ENCODE data around the gene OAT.

The OAT gene

DNA sequence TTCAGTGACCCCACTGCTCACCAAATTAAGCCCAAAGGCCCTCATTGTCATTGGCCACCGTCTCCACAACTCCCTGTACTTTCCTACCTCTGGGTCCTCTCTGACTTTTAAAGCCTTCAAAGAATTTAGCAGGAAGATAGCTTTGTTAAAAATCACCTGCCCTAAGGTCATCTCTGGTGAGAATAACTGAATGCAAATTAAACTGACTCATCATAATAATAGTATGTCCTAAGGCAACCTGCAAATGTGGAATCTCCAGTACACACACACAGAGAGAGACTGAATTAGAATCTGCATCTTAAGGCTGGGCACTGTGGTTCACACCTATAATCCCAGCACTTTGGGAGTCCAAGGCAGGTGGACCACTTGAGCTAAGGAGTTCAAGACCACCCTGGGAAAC lies 24.1 kb downstream of the OAT start:
- DNase-seq = no peak

GRCh38 chr10:124392626-124393342 lies 25.9 kb downstream of the OAT start:
- no peak for DNase-seq

- DNase-seq = no peak
These were observed 28.1 kb downstream of the OAT start for GRCh38 chr10:124390471-124391187.

- no peak for DNase-seq
These were observed 28.9 kb downstream of the OAT start for GRCh38 chr10:124389613-124390361.

- DNase-seq = peak; percentile 8
These were observed 29.7 kb downstream of the OAT start for GRCh38 chr10:124388823-124389612.

DNA sequence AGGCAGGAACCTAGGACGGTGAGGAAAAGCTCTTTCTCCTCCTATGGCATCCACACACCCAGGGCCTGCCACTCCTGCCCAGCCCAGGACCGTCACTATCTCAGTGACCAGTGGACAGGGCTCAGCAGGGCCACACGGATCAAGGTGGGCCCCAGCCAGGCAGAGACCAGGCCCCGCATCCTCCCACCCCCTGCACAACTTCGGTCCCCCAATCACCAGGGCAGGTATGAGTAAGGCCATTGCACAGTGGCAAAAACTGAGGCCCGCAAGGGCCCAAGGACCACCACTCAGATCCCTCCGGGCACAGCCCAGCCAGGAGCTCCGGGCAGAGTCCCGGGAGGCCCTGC lies 30.3 kb downstream of the OAT start:
- DNase-seq = no peak

- no peak for DNase-seq
These were observed 31.4 kb downstream of the OAT start for GRCh38 chr10:124387078-124387874.

GRCh38 chr10:124386186-124387077 lies 32.3 kb downstream of the OAT start:
- no peak for DNase-seq

- no peak for DNase-seq
These were observed 33.0 kb downstream of the OAT start for GRCh38 chr10:124385627-124386185.

DNA sequence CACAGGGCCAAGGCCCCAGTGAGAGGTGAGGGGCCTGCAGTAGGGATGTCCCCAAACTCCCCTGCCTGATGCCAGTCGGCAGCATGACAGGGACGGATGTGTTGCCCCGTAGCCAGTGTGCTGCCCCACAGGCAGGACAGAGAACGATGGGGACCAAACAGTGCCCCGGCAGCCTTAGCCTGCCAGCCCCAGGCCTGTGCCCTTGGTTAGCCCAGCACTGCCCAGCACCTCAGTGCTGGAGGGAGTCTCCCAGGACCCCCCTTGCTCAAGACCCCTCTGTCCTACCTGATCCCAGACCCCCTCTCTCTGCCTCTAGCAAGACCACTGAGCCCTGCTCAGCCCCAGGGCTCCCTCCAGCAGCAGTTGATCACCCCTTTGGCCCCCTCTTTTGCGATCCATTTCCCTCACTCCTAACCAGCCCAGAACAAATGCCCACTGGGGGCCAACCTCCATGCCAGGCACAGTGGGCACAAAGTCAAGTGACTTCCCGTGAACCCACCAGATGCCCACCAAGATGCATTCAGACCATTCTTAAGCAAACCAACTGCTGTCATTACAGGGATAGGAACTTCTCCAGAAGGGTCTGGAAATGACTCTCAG lies 34.0 kb downstream of the OAT start:
- DNase-seq = no peak

GRCh38 chr10:124384172-124384571 lies 34.6 kb downstream of the OAT start:
- DNase-seq = no peak

DNA sequence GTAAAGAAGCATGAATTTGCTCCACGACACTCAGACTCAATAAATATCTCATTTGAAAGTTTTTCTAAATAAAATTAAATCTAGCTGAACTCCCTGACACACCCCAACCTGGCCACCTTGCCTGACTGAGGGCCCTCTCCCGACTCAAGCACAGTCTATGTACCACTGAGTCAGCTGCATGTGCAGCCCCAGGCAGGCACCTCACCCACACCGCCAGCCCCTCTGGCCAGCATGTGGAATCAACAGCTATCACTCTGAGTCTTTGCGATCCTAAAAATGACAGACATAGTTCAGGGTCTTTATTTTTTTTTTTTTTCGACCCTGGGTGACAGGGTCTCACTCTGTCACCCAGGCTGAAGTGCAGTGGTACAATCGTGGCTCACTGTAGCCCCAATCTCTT lies 35.2 kb downstream of the OAT start:
- no peak for DNase-seq

DNA sequence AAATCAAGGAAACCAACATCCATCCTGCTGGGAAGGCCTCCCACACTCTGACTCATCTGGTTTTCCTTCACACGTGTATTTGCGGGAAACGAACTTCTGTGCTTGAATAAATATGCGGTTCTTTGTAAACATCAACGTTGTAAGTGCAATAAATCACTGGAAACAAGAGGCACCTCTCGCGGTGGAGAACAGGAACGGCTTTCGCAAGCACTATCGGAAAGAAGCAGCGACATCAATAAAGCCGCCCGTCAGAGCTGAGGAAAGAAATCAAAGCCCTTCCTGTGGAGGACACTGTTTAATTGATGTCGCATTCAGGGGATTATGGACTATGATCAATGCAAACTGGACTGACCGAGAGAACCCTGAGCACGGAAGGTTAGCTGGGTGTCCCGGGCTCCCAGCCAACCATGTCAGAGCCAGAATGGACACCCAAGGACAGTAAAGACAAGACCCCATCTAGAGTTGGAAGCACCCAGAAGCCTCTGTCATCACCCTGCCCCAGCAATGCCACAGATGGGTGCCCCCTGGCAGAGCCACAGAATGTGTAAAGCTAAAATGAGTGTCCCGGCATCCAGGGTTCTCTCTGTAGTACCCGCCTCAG lies 37.6 kb downstream of the OAT start:
- no peak for DNase-seq

DNA sequence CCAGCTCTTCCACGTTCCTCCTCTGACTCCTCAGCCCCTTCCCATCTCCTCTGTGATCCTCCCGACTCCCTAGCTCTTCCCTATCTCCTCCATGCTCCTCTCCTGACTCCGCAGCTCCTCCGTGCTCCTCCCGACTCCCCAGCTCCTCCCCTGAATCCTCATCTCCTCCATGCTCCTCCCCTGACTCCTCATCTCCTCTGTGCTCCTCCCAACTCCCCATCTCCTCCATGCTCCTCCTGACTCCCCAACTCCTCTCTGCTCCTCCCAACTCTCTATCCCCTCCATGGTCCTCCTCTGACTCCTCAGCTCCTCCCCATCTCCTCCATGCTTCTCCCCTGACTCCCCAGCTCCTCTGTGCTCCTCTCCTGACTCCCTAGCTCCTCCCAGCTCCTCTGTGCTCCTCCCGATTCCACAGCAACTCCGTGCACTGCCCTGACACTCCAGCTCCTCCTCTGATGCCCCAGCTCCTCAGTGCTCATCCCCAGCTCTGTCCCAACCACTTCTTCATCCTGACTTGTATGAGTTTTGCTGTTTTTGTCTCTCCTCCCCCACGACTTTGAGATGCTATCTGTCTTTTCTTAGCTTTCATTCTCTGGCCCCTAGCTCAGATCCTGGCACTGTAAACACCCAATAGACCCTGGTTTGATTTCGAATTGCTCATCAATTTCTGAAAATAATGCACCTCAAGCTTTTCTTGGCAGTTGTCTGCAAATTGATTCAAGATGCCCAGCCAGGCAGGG lies 38.3 kb downstream of the OAT start:
- DNase-seq = no peak

GRCh38 chr10:124379609-124380193 lies 39.0 kb downstream of the OAT start:
- DNase-seq = no peak

DNA sequence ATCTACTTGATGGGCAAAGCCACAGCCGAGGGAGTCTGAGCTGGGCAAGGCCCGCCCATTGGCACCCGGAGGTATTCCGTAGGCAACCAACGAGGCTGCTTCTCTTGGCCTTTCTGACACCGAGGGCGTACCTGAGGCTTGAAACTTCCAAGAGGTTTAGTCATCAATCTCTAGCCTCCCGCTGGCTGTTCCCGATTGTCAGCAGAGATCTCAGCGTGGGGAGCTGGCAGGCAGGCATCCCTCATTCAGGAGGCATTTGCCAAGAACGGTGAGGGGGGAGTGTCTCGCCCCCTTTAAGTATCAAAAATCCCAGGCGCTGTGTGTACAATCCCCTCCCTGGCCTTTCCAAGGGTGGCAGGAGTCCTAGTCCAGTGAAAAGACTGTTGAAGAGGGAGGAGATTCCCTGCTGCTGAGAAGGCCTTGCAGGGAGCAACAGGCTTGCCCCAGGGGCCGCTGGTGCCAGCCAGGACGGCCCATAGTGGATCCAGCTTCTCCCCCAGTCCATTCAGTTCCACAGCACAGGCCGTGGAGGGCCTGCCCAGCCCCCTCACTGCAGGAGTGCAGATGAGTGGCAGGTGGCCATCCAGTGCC lies 39.7 kb downstream of the OAT start:
- no peak for DNase-seq

GRCh38 chr10:124378271-124378670 lies 40.5 kb downstream of the OAT start:
- no peak for DNase-seq

DNA sequence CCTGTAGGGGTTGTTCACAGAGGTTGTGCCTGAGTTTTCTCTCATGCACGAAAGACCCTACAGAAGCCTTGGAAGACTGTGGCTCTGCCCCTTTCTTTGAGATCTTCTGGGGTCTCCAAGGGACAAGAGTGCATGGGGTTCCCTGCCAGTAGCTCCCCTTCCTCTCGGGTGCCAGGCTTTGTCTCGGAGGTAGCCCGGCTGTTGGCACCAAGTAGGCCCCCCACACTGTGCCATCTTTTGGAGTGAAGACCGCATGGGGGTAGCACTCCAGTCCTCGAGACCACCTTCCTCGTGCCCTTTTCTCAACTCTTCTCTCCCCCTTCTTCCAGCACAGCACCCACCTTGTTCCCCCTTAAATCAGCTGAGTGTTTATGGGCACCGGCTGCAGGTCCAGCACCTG lies 41.6 kb downstream of the OAT start:
- DNase-seq = no peak

DNA sequence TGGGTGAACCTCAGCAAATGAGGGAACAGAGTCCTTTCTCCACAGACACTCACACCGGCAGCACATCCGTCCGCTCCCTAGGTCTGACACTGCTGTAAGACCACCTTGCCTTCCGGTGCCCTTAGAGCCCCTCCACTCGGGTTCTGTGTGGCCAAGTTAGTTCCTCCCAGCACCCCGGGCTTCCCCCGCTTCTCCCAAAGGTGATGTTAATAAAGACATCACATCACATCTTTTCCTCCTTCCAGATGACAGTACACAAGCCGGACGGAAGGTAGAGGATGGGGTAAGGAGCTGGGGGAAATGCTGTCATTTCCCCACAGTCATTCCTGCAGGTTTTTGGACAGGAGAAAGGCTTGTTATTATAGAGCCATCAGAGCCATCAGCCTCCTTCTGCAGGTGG lies 42.3 kb downstream of the OAT start:
- no peak for DNase-seq
